Measurements from ENCODE around the gene BANF1.
"Not testable (repeated sequence)": the region's sequence is repeated elsewhere in the genome, so short reads cannot be mapped to it uniquely, and the experiment has no call there.

BANF1 gene

GRCh38 chr11:66008095-66008467, 5.8 kb downstream of the BANF1 start:
- no peak overlapping the region for H3K4me3 ChIP-seq (ENCODE audit: low read length)
- peaks cover 11% of the 10 kb centered on the region for H3F3A ChIP-seq (ENCODE audit: control insufficient read depth, insufficient read depth)
- H4K20me1 ChIP-seq (ENCODE audit: control insufficient read depth, insufficient read depth, low read depth, low read length), result peaks cover 5% of the 10 kb centered on the region; the same call in 1 of the 2 replicates
- H3K9me3 ChIP-seq (ENCODE audit: control insufficient read depth, insufficient read depth, low read length), result no peaks in the 10 kb centered on the region
- peaks cover 26% of the 10 kb centered on the region for H3K36me3 ChIP-seq (ENCODE audit: control insufficient read depth, low read length)
- peaks cover 6% of the 10 kb centered on the region for H3K4me1 ChIP-seq (ENCODE audit: control insufficient read depth, low read length)
- H3K27me3 ChIP-seq (ENCODE audit: control insufficient read depth, low read length), result 0 out of 2 replicates have a peak, but pooled peaks cover 5% of the 10 kb centered on the region
- TF ChIP-seq CTCF (IDR thresholded peaks at IDR 0.05; ENCODE audit: low read depth, low read length, poor library complexity, severe bottlenecking) (no peak), EZH2phosphoT487 (IDR thresholded peaks at IDR 0.05; ENCODE audit: borderline replicate concordance, low read length) (no peak)
- no peaks in the 10 kb centered on the region for H3K9me2 ChIP-seq (replicated peaks; ENCODE audit: control insufficient read depth, low read length)
- no peak overlapping the region for H3K4me2 ChIP-seq (ENCODE audit: low read length)
- H3K79me2 ChIP-seq (ENCODE audit: control insufficient read depth, low read length), result peaks cover 14% of the 10 kb centered on the region
- H3K27ac ChIP-seq (ENCODE audit: low read depth, low read length), result no peak overlapping the region

- H3F3A ChIP-seq (ENCODE audit: control insufficient read depth, insufficient read depth), result peaks cover 11% of the 10 kb centered on the region
- TF ChIP-seq CTCF (IDR thresholded peaks at IDR 0.05; ENCODE audit: low read depth, low read length, poor library complexity, severe bottlenecking) (no peak), EZH2phosphoT487 (IDR thresholded peaks at IDR 0.05; ENCODE audit: borderline replicate concordance, low read length) (no peak)
- peaks cover 22% of the 10 kb centered on the region for H3K36me3 ChIP-seq (ENCODE audit: control insufficient read depth, low read length)
- H3K27me3 ChIP-seq (ENCODE audit: control insufficient read depth, low read length), result 0 out of 2 replicates have a peak, but pooled peaks cover 5% of the 10 kb centered on the region
- no peak overlapping the region for H3K4me2 ChIP-seq (ENCODE audit: low read length)
- H3K4me3 ChIP-seq (ENCODE audit: low read length), result no peak overlapping the region
- peaks cover 5% of the 10 kb centered on the region; the same call in 1 of the 2 replicates for H4K20me1 ChIP-seq (ENCODE audit: control insufficient read depth, insufficient read depth, low read depth, low read length)
- no peaks in the 10 kb centered on the region for H3K9me2 ChIP-seq (replicated peaks; ENCODE audit: control insufficient read depth, low read length)
- H3K27ac ChIP-seq (ENCODE audit: low read depth, low read length), result no peak overlapping the region
- peaks cover 9% of the 10 kb centered on the region for H3K79me2 ChIP-seq (ENCODE audit: control insufficient read depth, low read length)
- H3K4me1 ChIP-seq (ENCODE audit: control insufficient read depth, low read length), result peaks cover under 1% of the 10 kb centered on the region; the same call in 1 of the 2 replicates
- H3K9me3 ChIP-seq (ENCODE audit: control insufficient read depth, insufficient read depth, low read length), result no peaks in the 10 kb centered on the region
Measured at GRCh38 chr11:66008468-66009101, 6.3 kb downstream of the BANF1 start.

- not testable (repeated sequence) for H3K4me2 ChIP-seq (ENCODE audit: low read length); H3K27ac ChIP-seq (ENCODE audit: low read depth, low read length); H3F3A ChIP-seq (ENCODE audit: control insufficient read depth, insufficient read depth); H3K9me2 ChIP-seq (replicated peaks; ENCODE audit: control insufficient read depth, low read length); H3K27me3 ChIP-seq (ENCODE audit: control insufficient read depth, low read length); H3K9me3 ChIP-seq (ENCODE audit: control insufficient read depth, insufficient read depth, low read length); H4K20me1 ChIP-seq (ENCODE audit: control insufficient read depth, insufficient read depth, low read depth, low read length); H3K79me2 ChIP-seq (ENCODE audit: control insufficient read depth, low read length); H3K4me1 ChIP-seq (ENCODE audit: control insufficient read depth, low read length); H3K4me3 ChIP-seq (ENCODE audit: low read length)
- H3K36me3 ChIP-seq (ENCODE audit: control insufficient read depth, low read length), result peaks cover 10% of the 10 kb centered on the region
Measured at GRCh38 chr11:66010036-66010435, 7.7 kb downstream of the BANF1 start.

- no peaks in the 10 kb centered on the region for H3K9me2 ChIP-seq (replicated peaks; ENCODE audit: control insufficient read depth, low read length)
- 0 out of 2 replicates have a peak, but pooled peaks cover 5% of the 10 kb centered on the region for H3K27me3 ChIP-seq (ENCODE audit: control insufficient read depth, low read length)
- no peaks in the 10 kb centered on the region for H4K20me1 ChIP-seq (ENCODE audit: control insufficient read depth, insufficient read depth, low read depth, low read length)
- H3K9me3 ChIP-seq (ENCODE audit: control insufficient read depth, insufficient read depth, low read length), result no peaks in the 10 kb centered on the region
- no peak overlapping the region for H3K4me2 ChIP-seq (ENCODE audit: low read length)
- H3F3A ChIP-seq (ENCODE audit: control insufficient read depth, insufficient read depth), result no peaks in the 10 kb centered on the region; the same call in 1 of the 2 replicates
- no peaks in the 10 kb centered on the region for H3K36me3 ChIP-seq (ENCODE audit: control insufficient read depth, low read length)
- H3K79me2 ChIP-seq (ENCODE audit: control insufficient read depth, low read length), result no peaks in the 10 kb centered on the region
- H3K27ac ChIP-seq (ENCODE audit: low read depth, low read length), result no peak overlapping the region
- TF ChIP-seq CTCF (IDR thresholded peaks at IDR 0.05; ENCODE audit: low read depth, low read length, poor library complexity, severe bottlenecking) (no peak), EZH2phosphoT487 (IDR thresholded peaks at IDR 0.05; ENCODE audit: borderline replicate concordance, low read length) (no peak)
- H3K4me1 ChIP-seq (ENCODE audit: control insufficient read depth, low read length), result no peaks in the 10 kb centered on the region
- H3K4me3 ChIP-seq (ENCODE audit: low read length), result no peak overlapping the region
Measured at GRCh38 chr11:66011239-66011784, 9.0 kb downstream of the BANF1 start.
